K562 treated with DMSO at 1 percent for 12 hours (cell line): ENCODE measurements around the gene AATK. TPM values are rescaled to one million over a fixed set of nuclear protein-coding genes. Genes with fewer than 3 reads are reported as not detected.

Source experiments
- total RNA-seq: library from RNA; unstranded; fragments of 300-600 nt; gene quantifications from 2 replicates; pipeline ENCODE4 v1.2.3, GENCODE V29; 2022; ENCODE audit not compliant: insufficient read depth

AATK gene
- 0.15 TPM in 1 of 2 replicates, not detected in the other for total RNA-seq

GRCh38 chr17:81166033-81166492 lies at the start of gene AATK:
Gene AATK, minus strand, starts transcription at chr17:81166221. Its CDS starts 229 bp downstream, at chr17:81165992.

GRCh38 chr17:81165246-81166032 lies 582 bp downstream of the AATK start, which contains the start of gene PVALEF:
Gene PVALEF, plus strand, starts transcription at chr17:81165507. Its CDS starts 15,720 bp downstream, at chr17:81181227.

Other genes starting within 250 kb of the AATK start
- 20.3 and 21.7 TPM in 2 replicates for gene CHMP6, start 174.4 kb downstream of the AATK start, total RNA-seq
- 76.3 and 78.7 TPM in 2 replicates for gene BAIAP2, start 131.1 kb downstream of the AATK start, total RNA-seq
- gene PVALEF, start 714 bp downstream of the AATK start, total RNA-seq, result not detected in 2 replicates
- 20.5 and 23.7 TPM in 2 replicates for gene CEP131, start 56.7 kb upstream of the AATK start, total RNA-seq
- gene TEPSIN, start 72.8 kb upstream of the AATK start, total RNA-seq, result 14.7 and 32.0 TPM in 2 replicates
- gene NDUFAF8, start 73.1 kb upstream of the AATK start, total RNA-seq, result 42.6 and 60.3 TPM in 2 replicates
- 64.6 and 81.4 TPM in 2 replicates for gene SLC38A10, start 129.1 kb upstream of the AATK start, total RNA-seq
- 3.8 and 12.7 TPM in 2 replicates for gene BAHCC1, start 229.2 kb upstream of the AATK start, total RNA-seq